Measurements from ENCODE around the gene KDM7A. TPM values are rescaled to one million over a fixed set of nuclear protein-coding genes. Genes with fewer than 3 reads are reported as not detected.

The KDM7A gene
- total RNA-seq, 4 donors from 2014 or later: 11.1 to 29.8 (median 20.7) TPM

- H3K27me3 ChIP-seq: no peaks in the 10 kb centered on the region
- H3K4me1 ChIP-seq: no peaks in the 10 kb centered on the region
- no peaks in the 10 kb centered on the region for H3K9me3 ChIP-seq
- intact Hi-C loops (cut with DNase I): no loop called here
- H3K27ac ChIP-seq: no peak overlapping the region
- TF ChIP-seq POLR2A (IDR thresholded peaks at IDR 0.05): no peak
- no peak for TF ChIP-seq CTCF (IDR thresholded peaks at IDR 0.05)
- DNase-seq: no peak
- no peaks in the 10 kb centered on the region for H3K36me3 ChIP-seq
- H3K4me3 ChIP-seq (replicated peaks in 1 of 3): no peak overlapping the region
- WGBS, 2 donors: 75 to 82% methylated on average over 7 of the region's 7 CpGs
Observed at GRCh38 chr7:140080919-140081318, 95.9 kb downstream of the KDM7A start.

- H3K27ac ChIP-seq: no peak overlapping the region
- no peaks in the 10 kb centered on the region for H3K27me3 ChIP-seq
- no peaks in the 10 kb centered on the region for H3K36me3 ChIP-seq
- H3K4me1 ChIP-seq: no peaks in the 10 kb centered on the region
- no peak overlapping the region for H3K4me3 ChIP-seq (replicated peaks in 1 of 3)
- no peaks in the 10 kb centered on the region for H3K9me3 ChIP-seq
- intact Hi-C loops (cut with DNase I): no loop called here
- no peak for TF ChIP-seq CTCF (IDR thresholded peaks at IDR 0.05)
- no peak for TF ChIP-seq POLR2A (IDR thresholded peaks at IDR 0.05)
- 54 to 60% methylated on average over 6 of the region's 6 CpGs for WGBS, 2 donors
- no peak for DNase-seq
Observed at GRCh38 chr7:140079121-140079536, 97.7 kb downstream of the KDM7A start.

GRCh38 chr7:140078392-140078791 is 98.4 kb downstream of the KDM7A start:
- H3K4me1 ChIP-seq: no peaks in the 10 kb centered on the region
- 84 to 88% methylated on average over 13 of the region's 13 CpGs for WGBS, 2 donors
- DNase-seq: no peak
- no peak overlapping the region for H3K27ac ChIP-seq
- no peaks in the 10 kb centered on the region for H3K9me3 ChIP-seq
- no peaks in the 10 kb centered on the region for H3K36me3 ChIP-seq
- H3K27me3 ChIP-seq: no peaks in the 10 kb centered on the region
- TF ChIP-seq POLR2A (IDR thresholded peaks at IDR 0.05) (no peak), CTCF (IDR thresholded peaks at IDR 0.05) (no peak)
- H3K4me3 ChIP-seq (replicated peaks in 1 of 3): no peak overlapping the region
- intact Hi-C loops (cut with DNase I): no loop called here

- H3K9me3 ChIP-seq: no peaks in the 10 kb centered on the region
- no peak overlapping the region for H3K27ac ChIP-seq
- DNase-seq: no peak
- H3K27me3 ChIP-seq: no peaks in the 10 kb centered on the region
- H3K4me1 ChIP-seq: no peaks in the 10 kb centered on the region
- TF ChIP-seq POLR2A (IDR thresholded peaks at IDR 0.05) (no peak), CTCF (IDR thresholded peaks at IDR 0.05) (no peak)
- WGBS, 2 donors: 79% methylated on average over 6 of the region's 6 CpGs
- no peak overlapping the region for H3K4me3 ChIP-seq (replicated peaks in 1 of 3)
- no peaks in the 10 kb centered on the region for H3K36me3 ChIP-seq
- intact Hi-C loops (cut with DNase I): no loop called here
Observed at GRCh38 chr7:140074780-140075179, 102.0 kb downstream of the KDM7A start.

- H3K9me3 ChIP-seq: no peaks in the 10 kb centered on the region
- no peak for TF ChIP-seq POLR2A (IDR thresholded peaks at IDR 0.05)
- TF ChIP-seq CTCF (IDR thresholded peaks at IDR 0.05): no peak
- DNase-seq: no peak
- H3K4me1 ChIP-seq: no peaks in the 10 kb centered on the region
- H3K4me3 ChIP-seq (replicated peaks in 1 of 3): no peak overlapping the region
- H3K27me3 ChIP-seq: no peaks in the 10 kb centered on the region
- H3K27ac ChIP-seq: no peak overlapping the region
- no peaks in the 10 kb centered on the region for H3K36me3 ChIP-seq
- intact Hi-C loops (cut with DNase I): no loop called here
Observed at GRCh38 chr7:140070546-140070945, 106.2 kb downstream of the KDM7A start.
